AG08396 (cell line): Measurements from ENCODE around the gene C12orf60.
"Not testable (repeated sequence)": the region's sequence is repeated elsewhere in the genome, so short reads cannot be mapped to it uniquely, and the experiment has no call there.

Experiments used
- DNase-seq: peaks from one replicate; pipeline ENCODE4 v3.0.0; 2012; ENCODE audit warnings: low spot score, mixed read lengths

Gene C12orf60

GRCh38 chr12:14803011-14803829, at the start of gene C12orf60, which contains the start of gene WBP11:
Gene C12orf60, plus strand, starts transcription at chr12:14803670. Its CDS starts 19,266 bp downstream, at chr12:14822936.
Gene WBP11, minus strand, starts transcription at chr12:14803478. Its CDS starts 2,095 bp downstream, at chr12:14801383.
- DNase-seq = peak; percentile 94

GRCh38 chr12:14756334-14757143, 46.9 kb upstream of the C12orf60 start:
- DNase-seq = no peak

GRCh38 chr12:14759711-14760280, 43.7 kb upstream of the C12orf60 start:
- not testable (repeated sequence) for DNase-seq

GRCh38 chr12:14765398-14765797, 38.1 kb upstream of the C12orf60 start:
- DNase-seq = no peak

GRCh38 chr12:14766020-14766419, 37.5 kb upstream of the C12orf60 start:
- not testable (repeated sequence) for DNase-seq

GRCh38 chr12:14766649-14767215, 36.7 kb upstream of the C12orf60 start:
- no peak for DNase-seq

- DNase-seq = no peak
Measured at GRCh38 chr12:14767617-14768016, 35.9 kb upstream of the C12orf60 start.

GRCh38 chr12:14768823-14769405, 34.6 kb upstream of the C12orf60 start:
- no peak for DNase-seq

- DNase-seq = no peak
Measured at GRCh38 chr12:14769466-14769968, 34.0 kb upstream of the C12orf60 start.

- DNase-seq = peak; percentile 72
Measured at GRCh38 chr12:14769969-14770495, 33.4 kb upstream of the C12orf60 start.

GRCh38 chr12:14770496-14771461, 32.7 kb upstream of the C12orf60 start:
- peak; percentile 80 for DNase-seq

- no peak for DNase-seq
Measured at GRCh38 chr12:14771651-14772137, 31.8 kb upstream of the C12orf60 start.

GRCh38 chr12:14772946-14773345, 30.5 kb upstream of the C12orf60 start:
- DNase-seq = no peak

- DNase-seq = no peak
Measured at GRCh38 chr12:14773685-14774073, 29.8 kb upstream of the C12orf60 start.

- DNase-seq = peak; percentile 91
Measured at GRCh38 chr12:14774074-14774905, 29.2 kb upstream of the C12orf60 start.

- DNase-seq = peak; percentile 32
Measured at GRCh38 chr12:14774906-14775635, 28.4 kb upstream of the C12orf60 start.

- peak; percentile 18 for DNase-seq
Measured at GRCh38 chr12:14775636-14775980, 27.9 kb upstream of the C12orf60 start.

- DNase-seq = no peak
Measured at GRCh38 chr12:14776236-14776961, 27.1 kb upstream of the C12orf60 start.
